Sigmoid colon (tissue), 4 donors: ENCODE results near the gene CD101.

Experiments used
- CTCF ChIP-seq, 4 experiments: fragments of 450-650 bp in 3 of 4; fragments of 200-600 bp in 1 of 4; IDR thresholded peaks; one replicate each; pipeline ENCODE4 v1.5.1; 2016 to 2019; ENCODE audit warnings: antibody characterized with exemption in 4 of 4, mild to moderate bottlenecking in 3 of 4, moderate library complexity in 2 of 4
- EP300 ChIP-seq, 4 donors: sonication (generic); formaldehyde crosslinking; IDR thresholded peaks; one replicate each; pipeline ENCODE4 v1.6.1; 2017; ENCODE audit warnings: antibody characterized with exemption in 4 of 4
- POLR2AphosphoS5 ChIP-seq, 4 donors: sonication (generic); formaldehyde crosslinking; IDR thresholded peaks; one replicate each; pipeline ENCODE4 v1.6.1; 2017; ENCODE audit warnings: antibody characterized with exemption in 4 of 4

GRCh38 chr1:117068580-117068979 is 67.0 kb downstream of the CD101 start:
- TF ChIP-seq POLR2AphosphoS5 (IDR thresholded peaks at IDR 0.05) (no peak), CTCF (IDR thresholded peaks at IDR 0.05) (no peak), EP300 (IDR thresholded peaks at IDR 0.05) (no peak)
